GM23338 (cell line): Measurements from ENCODE around the gene NGEF. TPM values are rescaled to one million over a fixed set of nuclear protein-coding genes. Genes with fewer than 3 reads are reported as not detected.

Source experiments
- ATAC-seq: fragments of 200-7000 bp; cut with Tn5 transposase; 3 replicates; pipeline ENCODE4 v1.9.1; 2020
- DNase-seq: peaks from one replicate; pipeline ENCODE4 v3.0.0-alpha.2; 2015; ENCODE audit warnings: low spot score
- H2AFZ ChIP-seq: fragments of 200-600 bp; sonication (generic); 2 replicates; pipeline ENCODE4 v1.8.0; 2016; ENCODE audit warnings: antibody characterized with exemption, mild to moderate bottlenecking, moderate library complexity
- H3F3A ChIP-seq: fragments of 200-600 bp; sonication (generic); replicated peaks from 2 replicates; pipeline ENCODE4 v1.8.0; 2017; ENCODE audit warnings: antibody characterized with exemption, mixed run types, low read depth
- H3K27ac ChIP-seq: fragments of 200-600 bp; sonication (generic); 2 replicates; pipeline ENCODE4 v1.6.1; 2016; ENCODE audit warnings: low read depth
- H3K27me3 ChIP-seq: fragments of 200-600 bp; sonication (generic); 2 replicates; pipeline ENCODE4 v1.8.0; 2016; ENCODE audit warnings: mild to moderate bottlenecking, mixed run types, moderate library complexity; ENCODE audit not compliant: insufficient read depth
- H3K36me3 ChIP-seq: fragments of 200-600 bp; sonication (generic); 2 replicates; pipeline ENCODE4 v1.8.0; 2016; ENCODE audit warnings: mild to moderate bottlenecking; ENCODE audit not compliant: insufficient read depth
- H3K4me1 ChIP-seq: fragments of 200-600 bp; sonication (generic); 2 replicates; pipeline ENCODE4 v1.8.0; 2016; ENCODE audit warnings: mild to moderate bottlenecking, moderate library complexity; ENCODE audit not compliant: insufficient read depth
- H3K4me2 ChIP-seq: fragments of 200-600 bp; sonication (generic); 2 replicates; pipeline ENCODE4 v1.7.1; 2017; ENCODE audit warnings: mixed run types
- H3K4me3 ChIP-seq: fragments of 200-600 bp; sonication (generic); 2 replicates; pipeline ENCODE4 v1.6.1; 2016; ENCODE audit warnings: mixed run types
- H3K79me2 ChIP-seq: fragments of 200-600 bp; sonication (generic); replicated peaks from 2 replicates; pipeline ENCODE4 v1.8.0; 2017; ENCODE audit warnings: mild to moderate bottlenecking; ENCODE audit not compliant: insufficient read depth
- H3K9me2 ChIP-seq: fragments of 200-600 bp; sonication (generic); 2 replicates; pipeline ENCODE4 v1.8.0; 2017; ENCODE audit not compliant: insufficient read depth
- H4K20me1 ChIP-seq: fragments of 200-600 bp; sonication (generic); replicated peaks from 2 replicates; pipeline ENCODE4 v1.8.0; 2017; ENCODE audit warnings: mild to moderate bottlenecking; ENCODE audit not compliant: insufficient read depth
- H3K27ac Mint-ChIP-seq: 2 replicates; pipeline ENCODE4 v1.8.0; 2020; ENCODE audit warnings: inconsistent platforms, mild to moderate bottlenecking, moderate library complexity, mixed read lengths
- H3K27me3 Mint-ChIP-seq: 3 replicates; pipeline ENCODE4 v1.8.0; 2022; ENCODE audit warnings: low read depth, mild to moderate bottlenecking, moderate library complexity, mixed read lengths, inconsistent platforms; ENCODE audit not compliant: insufficient read depth, poor library complexity
- H3K36me3 Mint-ChIP-seq: 3 replicates; pipeline ENCODE4 v1.8.0; 2021; ENCODE audit warnings: low read depth, mild to moderate bottlenecking, inconsistent platforms, moderate library complexity, mixed read lengths
- H3K4me1 Mint-ChIP-seq: 3 replicates; pipeline ENCODE4 v1.8.0; 2020; ENCODE audit warnings: mild to moderate bottlenecking, inconsistent platforms, mixed read lengths
- H3K4me3 Mint-ChIP-seq: 3 replicates; pipeline ENCODE4 v1.8.0; 2021; ENCODE audit warnings: moderate library complexity, mild to moderate bottlenecking, inconsistent platforms, mixed read lengths
- H3K9me3 Mint-ChIP-seq: 3 replicates; pipeline ENCODE4 v1.8.0; 2020; ENCODE audit warnings: moderate library complexity, mild to moderate bottlenecking, inconsistent platforms, mixed read lengths
- CREB1 ChIP-seq: fragments of 250-450 bp; sonication (Bioruptor Pico); IDR thresholded peaks from 2 replicates; pipeline ENCODE4 v1.5.0; 2020; ENCODE audit warnings: low read depth, mild to moderate bottlenecking, moderate library complexity
- EZH2 ChIP-seq: fragments of 200-600 bp; sonication (generic); IDR thresholded peaks from one replicate; pipeline ENCODE4 v1.8.0; 2017; ENCODE audit warnings: antibody characterized with exemption, mild to moderate bottlenecking, low read depth; ENCODE audit not compliant: unreplicated experiment
- EZH2phosphoT487 ChIP-seq: fragments of 200-600 bp; sonication (generic); IDR thresholded peaks from one replicate; pipeline ENCODE4 v1.8.1; 2018; ENCODE audit warnings: antibody characterized with exemption; ENCODE audit not compliant: unreplicated experiment
- JUNB ChIP-seq: IDR thresholded peaks from one replicate; pipeline ENCODE4 v1.6.1; 2016; ENCODE audit warnings: antibody characterized with exemption; ENCODE audit not compliant: unreplicated experiment
- POLR2AphosphoS5 ChIP-seq: IDR thresholded peaks from 2 replicates; pipeline ENCODE4 v1.6.1; 2016; ENCODE audit warnings: antibody characterized with exemption, low read depth
- ZNF114 ChIP-seq: fragments of 250-450 bp; sonication (Bioruptor Pico); IDR thresholded peaks from 2 replicates; pipeline ENCODE4 v1.5.0; 2020; ENCODE audit warnings: mild to moderate bottlenecking, moderate library complexity
- ZNF331 ChIP-seq: fragments of 250-450 bp; sonication (Bioruptor Pico); IDR thresholded peaks from 2 replicates; pipeline ENCODE4 v1.5.0; 2020; ENCODE audit warnings: low read depth, mild to moderate bottlenecking, moderate library complexity
- polyA plus RNA-seq: library from polyadenylated mRNA; unstranded; fragments of >200 nt; fragmentation: Nextera tagmentation; extraction: Ambion mirVana; gene quantifications from 2 replicates; pipeline ENCODE4 v1.2.1, GENCODE V29; 2016
- total RNA-seq: library from RNA; depleted of rRNA; stranded (reverse); fragments of >200 nt; shearing (Covaris generic); gene quantifications from 2 replicates; pipeline ENCODE4 v1.2.3, GENCODE V29; 2014
- TF ChIP-seq, protein P1 (sequence below): IDR thresholded peaks from 2 replicates; pipeline ENCODE4 v1.6.1; 2016; ENCODE audit warnings: antibody characterized with exemption

NGEF gene
- total and polyA plus RNA-seq, 2 experiments from 2014 or later: 1.8 to 5.4 TPM

DNA sequence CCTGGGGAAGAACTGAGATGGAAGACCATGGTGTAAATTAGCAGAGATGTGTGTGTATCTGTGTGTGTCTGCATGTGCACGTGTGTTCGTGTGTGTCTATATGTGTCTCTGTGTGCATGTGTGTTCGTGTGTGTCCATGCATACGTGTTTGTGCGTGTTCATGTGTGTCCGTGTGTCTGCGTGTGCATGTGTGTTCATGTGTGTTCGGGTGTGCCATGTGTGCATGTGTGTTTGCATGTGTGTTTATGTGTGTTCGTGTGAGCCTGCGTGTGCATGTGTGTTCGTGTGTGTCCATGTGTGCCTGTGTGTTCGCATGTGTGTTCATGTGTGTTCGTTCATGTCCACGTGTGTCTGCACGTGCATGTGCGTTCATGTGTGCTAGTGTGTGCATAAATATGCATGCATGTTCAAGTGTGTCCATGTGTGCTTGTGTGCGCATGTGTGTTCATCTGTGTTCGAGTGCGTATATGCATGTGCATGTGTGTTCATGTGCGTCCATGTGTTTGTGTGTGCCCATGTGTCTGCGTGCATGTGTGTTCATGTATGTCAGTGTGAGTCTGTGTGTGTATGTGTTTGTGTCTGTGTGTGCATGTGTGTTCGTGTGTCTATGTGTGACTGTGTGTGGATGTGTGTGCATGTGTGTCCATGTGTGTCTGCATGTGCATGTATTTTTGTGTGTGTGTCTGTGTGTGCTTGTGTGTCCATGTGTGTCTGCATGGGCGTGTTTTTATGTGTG is 22.5 kb upstream of the NGEF start:
- peaks cover 3% of the 10 kb centered on the region; the same call in 1 of the 3 replicates for H3K9me3 Mint-ChIP-seq
- H3K36me3 ChIP-seq: no peaks in the 10 kb centered on the region
- H3K4me1 ChIP-seq: no peaks in the 10 kb centered on the region
- peaks cover 3% of the 10 kb centered on the region; the same call in 1 of the 3 replicates for H3K36me3 Mint-ChIP-seq
- no peak overlapping the region for H3K27ac Mint-ChIP-seq
- H4K20me1 ChIP-seq: no peaks in the 10 kb centered on the region
- ATAC-seq (no peak), DNase-seq (no peak)
- no peaks in the 10 kb centered on the region for H3K79me2 ChIP-seq
- H2AFZ ChIP-seq: no peak overlapping the region
- peaks cover 13% of the 10 kb centered on the region for H3F3A ChIP-seq
- H3K27me3 Mint-ChIP-seq: peaks cover 3% of the 10 kb centered on the region
- no peak overlapping the region for H3K4me3 ChIP-seq
- no peak overlapping the region for H3K4me3 Mint-ChIP-seq
- no peaks in the 10 kb centered on the region for H3K27me3 ChIP-seq
- H3K9me2 ChIP-seq: peaks cover 6% of the 10 kb centered on the region; the same call in 1 of the 2 replicates
- H3K4me1 Mint-ChIP-seq: peaks cover 10% of the 10 kb centered on the region
- H3K27ac ChIP-seq: no peak overlapping the region
- no peak for TF ChIP-seq JUNB
- no peak overlapping the region for H3K4me2 ChIP-seq

DNA sequence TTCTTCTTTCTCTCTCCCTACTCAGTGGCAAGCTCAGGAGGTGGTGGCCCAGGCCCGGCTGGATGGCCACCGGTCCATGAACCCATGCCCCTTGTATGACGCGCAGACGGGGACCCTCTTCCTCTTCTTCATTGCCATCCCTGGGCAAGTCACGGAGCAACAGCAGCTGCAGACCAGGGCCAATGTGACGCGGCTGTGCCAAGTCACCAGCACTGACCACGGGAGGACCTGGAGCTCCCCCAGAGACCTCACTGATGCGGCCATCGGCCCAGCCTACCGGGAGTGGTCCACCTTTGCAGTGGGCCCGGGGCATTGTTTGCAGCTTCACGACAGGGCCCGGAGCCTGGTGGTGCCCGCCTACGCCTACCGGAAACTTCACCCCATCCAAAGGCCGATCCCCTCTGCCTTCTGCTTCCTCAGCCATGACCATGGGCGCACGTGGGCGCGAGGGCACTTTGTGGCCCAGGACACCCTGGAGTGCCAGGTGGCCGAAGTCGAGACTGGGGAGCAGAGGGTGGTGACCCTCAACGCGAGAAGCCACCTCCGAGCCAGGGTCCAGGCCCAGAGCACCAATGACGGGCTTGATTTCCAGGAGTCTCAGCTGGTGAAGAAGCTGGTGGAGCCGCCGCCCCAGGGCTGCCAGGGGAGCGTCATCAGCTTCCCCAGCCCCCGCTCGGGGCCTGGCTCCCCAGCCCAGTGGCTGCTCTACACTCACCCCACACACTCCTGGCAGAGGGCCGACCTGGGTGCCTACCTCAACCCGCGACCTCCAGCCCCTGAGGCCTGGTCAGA is 21.2 kb upstream of the NGEF start:
- Mint-ChIP-seq H3K4me3 (no peak overlapping the region), H3K36me3 (peaks cover 3% of the 10 kb centered on the region; the same call in 1 of the 3 replicates), H3K4me1 (peaks cover 10% of the 10 kb centered on the region), H3K9me3 (peaks cover 3% of the 10 kb centered on the region; the same call in 1 of the 3 replicates), H3K27me3 (peaks cover 3% of the 10 kb centered on the region), H3K27ac (no peak overlapping the region)
- Histone ChIP-seq H3K36me3 (no peaks in the 10 kb centered on the region), H3K27me3 (no peaks in the 10 kb centered on the region), H3K9me2 (peaks cover 6% of the 10 kb centered on the region; the same call in 1 of the 2 replicates), H3F3A (peaks cover 13% of the 10 kb centered on the region), H3K4me3 (no peak overlapping the region), H3K4me2 (no peak overlapping the region), H3K27ac (no peak overlapping the region), H3K4me1 (no peaks in the 10 kb centered on the region), H4K20me1 (no peaks in the 10 kb centered on the region), H3K79me2 (no peaks in the 10 kb centered on the region), H2AFZ (no peak overlapping the region)
- no peak for ATAC-seq
- no peak for DNase-seq
- no peak for TF ChIP-seq EZH2phosphoT487
- TF ChIP-seq EZH2: no peak
- TF ChIP-seq CREB1: no peak
- TF ChIP-seq ZNF331 (CRISPR knock-in tag): no peak
- TF ChIP-seq, protein P1, sequence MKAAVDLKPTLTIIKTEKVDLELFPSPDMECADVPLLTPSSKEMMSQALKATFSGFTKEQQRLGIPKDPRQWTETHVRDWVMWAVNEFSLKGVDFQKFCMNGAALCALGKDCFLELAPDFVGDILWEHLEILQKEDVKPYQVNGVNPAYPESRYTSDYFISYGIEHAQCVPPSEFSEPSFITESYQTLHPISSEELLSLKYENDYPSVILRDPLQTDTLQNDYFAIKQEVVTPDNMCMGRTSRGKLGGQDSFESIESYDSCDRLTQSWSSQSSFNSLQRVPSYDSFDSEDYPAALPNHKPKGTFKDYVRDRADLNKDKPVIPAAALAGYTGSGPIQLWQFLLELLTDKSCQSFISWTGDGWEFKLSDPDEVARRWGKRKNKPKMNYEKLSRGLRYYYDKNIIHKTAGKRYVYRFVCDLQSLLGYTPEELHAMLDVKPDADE: no peak
- no peak for TF ChIP-seq ZNF114 (CRISPR knock-in tag)

- H3K27ac ChIP-seq: no peak overlapping the region
- no peak overlapping the region for H3K4me3 ChIP-seq
- H3K27ac Mint-ChIP-seq: no peak overlapping the region
- ATAC-seq (no peak), DNase-seq (no peak)
- no peaks in the 10 kb centered on the region for H3K36me3 ChIP-seq
- H3K4me2 ChIP-seq: no peak overlapping the region
- H3K27me3 ChIP-seq: no peaks in the 10 kb centered on the region
- H3F3A ChIP-seq: peaks cover 13% of the 10 kb centered on the region
- H2AFZ ChIP-seq: no peak overlapping the region
- H3K4me1 Mint-ChIP-seq: peaks cover 11% of the 10 kb centered on the region
- H3K4me3 Mint-ChIP-seq: no peak overlapping the region
- H3K4me1 ChIP-seq: no peaks in the 10 kb centered on the region
- no peaks in the 10 kb centered on the region for H4K20me1 ChIP-seq
- H3K9me3 Mint-ChIP-seq: peaks cover 3% of the 10 kb centered on the region; the same call in 1 of the 3 replicates
- no peaks in the 10 kb centered on the region for H3K79me2 ChIP-seq
- H3K9me2 ChIP-seq: peaks cover 6% of the 10 kb centered on the region; the same call in 1 of the 2 replicates
- peaks cover 3% of the 10 kb centered on the region; the same call in 1 of the 3 replicates for H3K36me3 Mint-ChIP-seq
- peaks cover 3% of the 10 kb centered on the region for H3K27me3 Mint-ChIP-seq
- TF ChIP-seq POLR2AphosphoS5: no peak
Measured at GRCh38 chr2:233033672-233034071, 20.6 kb upstream of the NGEF start.
